ENCODE data around the gene GALNS. TPM values are rescaled to one million over a fixed set of nuclear protein-coding genes. Genes with fewer than 3 reads are reported as not detected.

The GALNS gene
- total and polyA plus RNA-seq, 2 of the 13 experiments (the other 11 are each of a cell fraction or from before 2014, with no cell fraction given), result 9.2 to 9.8 TPM

- TF ChIP-seq BHLHE40 (IDR thresholded peaks at IDR 0.05; ENCODE audit: low read length) (peak; percentile 38; the same call in 1 of the 2 replicates), TBP (CRISPR knock-in tag; IDR thresholded peaks at IDR 0.05) (no peak), MBD4 (IDR thresholded peaks at IDR 0.05; ENCODE audit: borderline replicate concordance, low read length) (no peak), NCOA5 (CRISPR knock-in tag; IDR thresholded peaks at IDR 0.05) (no peak), ZNF564 (CRISPR knock-in tag; IDR thresholded peaks at IDR 0.05) (peak; percentile 75; the same call in 1 of the 2 replicates), SALL2 (CRISPR knock-in tag; IDR thresholded peaks at IDR 0.05) (peak; percentile 38; the same call in 1 of the 2 replicates), GTF3A (CRISPR knock-in tag; conservative IDR thresholded peaks at IDR 0.05) (peak; percentile 99), ZNF557 (CRISPR knock-in tag; IDR thresholded peaks at IDR 0.05) (peak; percentile 74; the same call in 1 of the 2 replicates), ZNF232 (CRISPR knock-in tag; IDR thresholded peaks at IDR 0.05; ENCODE audit: borderline replicate concordance) (no peak), MYC (CRISPR knock-in tag; IDR thresholded peaks at IDR 0.05; ENCODE audit: borderline replicate concordance) (peak; percentile 98), MBNL3 (CRISPR knock-in tag; conservative IDR thresholded peaks at IDR 0.05) (no peak), HNRNPL (IDR thresholded peaks at IDR 0.05; ENCODE audit: low read depth, low read length) (no peak), ATF7-NPFF (CRISPR knock-in tag; IDR thresholded peaks at IDR 0.05; ENCODE audit: low read depth) (no peak; the same call in 1 of the 2 replicates), POLR2AphosphoS5 (IDR thresholded peaks at IDR 0.05; ENCODE audit: low read depth, low read length) (peak; percentile 96), U2AF1 (optimal IDR thresholded peaks at IDR 0.05; ENCODE audit: low read depth, low read length) (peak; percentile 52), ARNT2 (CRISPR knock-in tag; IDR thresholded peaks at IDR 0.05; ENCODE audit: low read depth) (peak; percentile 68), IRF2 (CRISPR knock-in tag; IDR thresholded peaks at IDR 0.05) (peak; percentile 23)
- TF ChIP-seq, protein P1, sequence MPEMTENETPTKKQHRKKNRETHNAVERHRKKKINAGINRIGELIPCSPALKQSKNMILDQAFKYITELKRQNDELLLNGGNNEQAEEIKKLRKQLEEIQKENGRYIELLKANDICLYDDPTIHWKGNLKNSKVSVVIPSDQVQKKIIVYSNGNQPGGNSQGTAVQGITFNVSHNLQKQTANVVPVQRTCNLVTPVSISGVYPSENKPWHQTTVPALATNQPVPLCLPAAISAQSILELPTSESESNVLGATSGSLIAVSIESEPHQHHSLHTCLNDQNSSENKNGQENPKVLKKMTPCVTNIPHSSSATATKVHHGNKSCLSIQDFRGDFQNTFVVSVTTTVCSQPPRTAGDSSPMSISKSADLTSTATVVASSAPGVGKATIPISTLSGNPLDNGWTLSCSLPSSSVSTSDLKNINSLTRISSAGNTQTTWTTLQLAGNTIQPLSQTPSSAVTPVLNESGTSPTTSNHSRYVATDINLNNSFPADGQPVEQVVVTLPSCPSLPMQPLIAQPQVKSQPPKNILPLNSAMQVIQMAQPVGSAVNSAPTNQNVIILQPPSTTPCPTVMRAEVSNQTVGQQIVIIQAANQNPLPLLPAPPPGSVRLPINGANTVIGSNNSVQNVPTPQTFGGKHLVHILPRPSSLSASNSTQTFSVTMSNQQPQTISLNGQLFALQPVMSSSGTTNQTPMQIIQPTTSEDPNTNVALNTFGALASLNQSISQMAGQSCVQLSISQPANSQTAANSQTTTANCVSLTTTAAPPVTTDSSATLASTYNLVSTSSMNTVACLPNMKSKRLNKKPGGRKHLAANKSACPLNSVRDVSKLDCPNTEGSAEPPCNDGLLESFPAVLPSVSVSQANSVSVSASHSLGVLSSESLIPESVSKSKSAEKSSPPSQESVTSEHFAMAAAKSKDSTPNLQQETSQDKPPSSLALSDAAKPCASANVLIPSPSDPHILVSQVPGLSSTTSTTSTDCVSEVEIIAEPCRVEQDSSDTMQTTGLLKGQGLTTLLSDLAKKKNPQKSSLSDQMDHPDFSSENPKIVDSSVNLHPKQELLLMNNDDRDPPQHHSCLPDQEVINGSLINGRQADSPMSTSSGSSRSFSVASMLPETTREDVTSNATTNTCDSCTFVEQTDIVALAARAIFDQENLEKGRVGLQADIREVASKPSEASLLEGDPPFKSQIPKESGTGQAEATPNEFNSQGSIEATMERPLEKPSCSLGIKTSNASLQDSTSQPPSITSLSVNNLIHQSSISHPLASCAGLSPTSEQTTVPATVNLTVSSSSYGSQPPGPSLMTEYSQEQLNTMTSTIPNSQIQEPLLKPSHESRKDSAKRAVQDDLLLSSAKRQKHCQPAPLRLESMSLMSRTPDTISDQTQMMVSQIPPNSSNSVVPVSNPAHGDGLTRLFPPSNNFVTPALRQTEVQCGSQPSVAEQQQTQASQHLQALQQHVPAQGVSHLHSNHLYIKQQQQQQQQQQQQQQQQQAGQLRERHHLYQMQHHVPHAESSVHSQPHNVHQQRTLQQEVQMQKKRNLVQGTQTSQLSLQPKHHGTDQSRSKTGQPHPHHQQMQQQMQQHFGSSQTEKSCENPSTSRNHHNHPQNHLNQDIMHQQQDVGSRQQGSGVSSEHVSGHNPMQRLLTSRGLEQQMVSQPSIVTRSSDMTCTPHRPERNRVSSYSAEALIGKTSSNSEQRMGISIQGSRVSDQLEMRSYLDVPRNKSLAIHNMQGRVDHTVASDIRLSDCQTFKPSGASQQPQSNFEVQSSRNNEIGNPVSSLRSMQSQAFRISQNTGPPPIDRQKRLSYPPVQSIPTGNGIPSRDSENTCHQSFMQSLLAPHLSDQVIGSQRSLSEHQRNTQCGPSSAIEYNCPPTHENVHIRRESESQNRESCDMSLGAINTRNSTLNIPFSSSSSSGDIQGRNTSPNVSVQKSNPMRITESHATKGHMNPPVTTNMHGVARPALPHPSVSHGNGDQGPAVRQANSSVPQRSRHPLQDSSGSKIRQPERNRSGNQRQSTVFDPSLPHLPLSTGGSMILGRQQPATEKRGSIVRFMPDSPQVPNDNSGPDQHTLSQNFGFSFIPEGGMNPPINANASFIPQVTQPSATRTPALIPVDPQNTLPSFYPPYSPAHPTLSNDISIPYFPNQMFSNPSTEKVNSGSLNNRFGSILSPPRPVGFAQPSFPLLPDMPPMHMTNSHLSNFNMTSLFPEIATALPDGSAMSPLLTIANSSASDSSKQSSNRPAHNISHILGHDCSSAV (CRISPR knock-in tag; IDR thresholded peaks at IDR 0.05; ENCODE audit: borderline replicate concordance), result no peak
- TF ChIP-seq, protein P2, sequence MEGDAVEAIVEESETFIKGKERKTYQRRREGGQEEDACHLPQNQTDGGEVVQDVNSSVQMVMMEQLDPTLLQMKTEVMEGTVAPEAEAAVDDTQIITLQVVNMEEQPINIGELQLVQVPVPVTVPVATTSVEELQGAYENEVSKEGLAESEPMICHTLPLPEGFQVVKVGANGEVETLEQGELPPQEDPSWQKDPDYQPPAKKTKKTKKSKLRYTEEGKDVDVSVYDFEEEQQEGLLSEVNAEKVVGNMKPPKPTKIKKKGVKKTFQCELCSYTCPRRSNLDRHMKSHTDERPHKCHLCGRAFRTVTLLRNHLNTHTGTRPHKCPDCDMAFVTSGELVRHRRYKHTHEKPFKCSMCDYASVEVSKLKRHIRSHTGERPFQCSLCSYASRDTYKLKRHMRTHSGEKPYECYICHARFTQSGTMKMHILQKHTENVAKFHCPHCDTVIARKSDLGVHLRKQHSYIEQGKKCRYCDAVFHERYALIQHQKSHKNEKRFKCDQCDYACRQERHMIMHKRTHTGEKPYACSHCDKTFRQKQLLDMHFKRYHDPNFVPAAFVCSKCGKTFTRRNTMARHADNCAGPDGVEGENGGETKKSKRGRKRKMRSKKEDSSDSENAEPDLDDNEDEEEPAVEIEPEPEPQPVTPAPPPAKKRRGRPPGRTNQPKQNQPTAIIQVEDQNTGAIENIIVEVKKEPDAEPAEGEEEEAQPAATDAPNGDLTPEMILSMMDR (CRISPR knock-in tag; IDR thresholded peaks at IDR 0.05), result peak; percentile 55
Observed at GRCh38 chr16:88811769-88812512, 44.8 kb downstream of the GALNS start, which contains the start of gene APRT (continued).
